Osteoblast (primary cell): ENCODE results near the gene ACTR2. TPM values are rescaled to one million over a fixed set of nuclear protein-coding genes. Genes with fewer than 3 reads are reported as not detected.

Source experiments
- DNase-seq: peaks from one replicate; pipeline ENCODE4 v3.0.0; 2011; ENCODE audit warnings: low spot score, mixed read lengths; ENCODE audit not compliant: insufficient read length; ENCODE audit errors: missing footprints
- H2AFZ ChIP-seq: 2 replicates; pipeline ENCODE4 v1.6.0; 2011; ENCODE audit warnings: mild to moderate bottlenecking, low read length
- H3K27ac ChIP-seq: 2 replicates; pipeline ENCODE4 v1.5.1; 2011; ENCODE audit warnings: mild to moderate bottlenecking, low read depth, low read length, moderate library complexity
- H3K27me3 ChIP-seq: 2 replicates; pipeline ENCODE4 v1.6.0; 2012; ENCODE audit warnings: mild to moderate bottlenecking, control low read depth, inconsistent platforms, low read length, moderate library complexity; ENCODE audit not compliant: insufficient read depth
- H3K36me3 ChIP-seq: 2 replicates; pipeline ENCODE4 v1.5.1; 2011; ENCODE audit warnings: mild to moderate bottlenecking, low read length, control low read depth, moderate library complexity; ENCODE audit not compliant: insufficient read depth
- H3K4me1 ChIP-seq: 2 replicates; pipeline ENCODE4 v1.5.1; 2011; ENCODE audit warnings: mild to moderate bottlenecking, low read length, control low read depth, moderate library complexity; ENCODE audit not compliant: insufficient read depth
- H3K4me2 ChIP-seq: 2 replicates; pipeline ENCODE4 v1.6.0; 2011; ENCODE audit warnings: mild to moderate bottlenecking, low read length; ENCODE audit not compliant: insufficient read depth
- H3K4me3 ChIP-seq: fragments of 200-600 bp; sonication (generic); 3 replicates; pipeline ENCODE4 v1.5.1; 2012; ENCODE audit warnings: mild to moderate bottlenecking, low read length, inconsistent platforms; ENCODE audit not compliant: insufficient read depth
- H3K79me2 ChIP-seq: 2 replicates; pipeline ENCODE4 v1.6.0; 2012; ENCODE audit warnings: mild to moderate bottlenecking, low read length, control low read depth, inconsistent platforms; ENCODE audit not compliant: insufficient read depth
- H3K9me3 ChIP-seq: 2 replicates; pipeline ENCODE4 v1.5.1; 2011; ENCODE audit warnings: low read depth, low read length, control low read depth
- H4K20me1 ChIP-seq: 2 replicates; pipeline ENCODE4 v1.6.0; 2012; ENCODE audit warnings: mild to moderate bottlenecking, low read length, control low read depth; ENCODE audit not compliant: insufficient read depth
- total RNA-seq: library from RNA; depleted of rRNA; stranded (reverse); fragments of >200 nt; gene quantifications from 2 replicates; pipeline ENCODE4 v1.2.3, GENCODE V29; 2012
- TF ChIP-seq, protein P1 (sequence below): IDR thresholded peaks from 2 replicates; pipeline ENCODE4 v1.5.1; 2011; ENCODE audit warnings: mild to moderate bottlenecking, low read depth, low read length, moderate library complexity; ENCODE audit errors: extremely low read depth

Gene ACTR2
- total RNA-seq, 1 donor, result 110 TPM

- H3K36me3 ChIP-seq, result no peaks in the 10 kb centered on the region
- no peaks in the 10 kb centered on the region for H3K79me2 ChIP-seq
- H2AFZ ChIP-seq, result no peak overlapping the region
- no peaks in the 10 kb centered on the region for H3K9me3 ChIP-seq
- no peaks in the 10 kb centered on the region for H3K27me3 ChIP-seq
- H3K4me1 ChIP-seq, result peaks cover 3% of the 10 kb centered on the region
- no peak overlapping the region for H3K4me3 ChIP-seq
- DNase-seq, result no peak
- no peak overlapping the region for H3K4me2 ChIP-seq
- H3K27ac ChIP-seq, result no peak overlapping the region
- TF ChIP-seq, protein P1, sequence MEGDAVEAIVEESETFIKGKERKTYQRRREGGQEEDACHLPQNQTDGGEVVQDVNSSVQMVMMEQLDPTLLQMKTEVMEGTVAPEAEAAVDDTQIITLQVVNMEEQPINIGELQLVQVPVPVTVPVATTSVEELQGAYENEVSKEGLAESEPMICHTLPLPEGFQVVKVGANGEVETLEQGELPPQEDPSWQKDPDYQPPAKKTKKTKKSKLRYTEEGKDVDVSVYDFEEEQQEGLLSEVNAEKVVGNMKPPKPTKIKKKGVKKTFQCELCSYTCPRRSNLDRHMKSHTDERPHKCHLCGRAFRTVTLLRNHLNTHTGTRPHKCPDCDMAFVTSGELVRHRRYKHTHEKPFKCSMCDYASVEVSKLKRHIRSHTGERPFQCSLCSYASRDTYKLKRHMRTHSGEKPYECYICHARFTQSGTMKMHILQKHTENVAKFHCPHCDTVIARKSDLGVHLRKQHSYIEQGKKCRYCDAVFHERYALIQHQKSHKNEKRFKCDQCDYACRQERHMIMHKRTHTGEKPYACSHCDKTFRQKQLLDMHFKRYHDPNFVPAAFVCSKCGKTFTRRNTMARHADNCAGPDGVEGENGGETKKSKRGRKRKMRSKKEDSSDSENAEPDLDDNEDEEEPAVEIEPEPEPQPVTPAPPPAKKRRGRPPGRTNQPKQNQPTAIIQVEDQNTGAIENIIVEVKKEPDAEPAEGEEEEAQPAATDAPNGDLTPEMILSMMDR, result no peak
- H4K20me1 ChIP-seq, result no peaks in the 10 kb centered on the region
These were observed 41.4 kb upstream of the ACTR2 start for GRCh38 chr2:65186093-65186868.

DNA sequence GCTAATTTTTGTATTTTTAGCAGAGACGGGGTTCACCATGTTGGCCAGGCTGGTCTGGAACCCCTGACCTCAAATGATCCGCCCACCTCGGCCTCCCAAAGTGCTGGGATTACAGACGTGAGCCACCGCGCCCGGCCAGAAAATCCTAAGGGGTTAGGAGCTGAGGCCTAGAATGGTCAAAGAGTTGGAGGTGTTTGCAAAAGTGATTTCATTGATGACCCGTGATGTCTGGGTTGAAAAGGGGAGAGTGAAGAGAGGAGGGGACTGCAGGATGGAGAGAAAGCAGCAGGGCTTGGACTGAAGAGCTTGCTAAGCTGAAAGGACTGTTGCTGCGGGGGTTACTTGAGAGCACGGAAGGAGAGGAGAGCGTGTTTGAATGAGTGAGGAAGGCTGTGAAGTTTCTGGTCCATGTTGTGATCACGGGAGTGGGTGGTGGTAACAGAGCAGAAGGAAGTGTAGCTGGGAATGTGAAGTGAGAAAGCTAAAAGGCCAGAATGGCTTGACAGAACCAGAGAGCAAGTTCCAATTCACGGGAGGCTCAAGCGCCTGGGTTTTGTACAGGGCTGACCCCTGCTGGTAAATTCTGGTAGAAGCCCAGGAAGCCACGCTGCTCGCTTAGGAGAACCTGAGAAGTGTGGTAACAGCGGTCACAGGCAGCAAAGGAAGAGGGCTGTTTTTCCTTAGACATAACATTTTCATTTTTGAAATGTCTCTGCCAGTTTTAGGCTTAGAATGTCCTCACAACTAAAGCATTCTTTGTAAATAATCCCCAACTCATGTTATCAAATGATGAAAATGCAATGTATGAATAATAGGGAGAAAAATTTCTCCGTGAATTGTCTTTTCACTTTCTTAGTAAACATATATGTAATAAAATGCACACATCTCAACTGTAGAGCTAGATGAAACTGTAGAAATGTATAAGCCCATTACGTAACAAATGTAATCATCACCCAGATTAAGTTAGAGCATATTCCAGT lies 40.5 kb upstream of the ACTR2 start:
- Histone ChIP-seq H3K27ac (no peak overlapping the region), H3K4me3 (peak overlapping the region; percentile 42), H3K36me3 (no peaks in the 10 kb centered on the region), H3K4me2 (peak overlapping the region; percentile 74), H2AFZ (peak overlapping the region; percentile 92), H3K79me2 (no peaks in the 10 kb centered on the region), H3K9me3 (no peaks in the 10 kb centered on the region), H3K4me1 (peaks cover 3% of the 10 kb centered on the region), H4K20me1 (no peaks in the 10 kb centered on the region), H3K27me3 (no peaks in the 10 kb centered on the region)
- peak; percentile 90 for DNase-seq
- TF ChIP-seq, protein P1, result peak; percentile 93

GRCh38 chr2:65193446-65193845 lies 34.2 kb upstream of the ACTR2 start:
- Histone ChIP-seq H2AFZ (no peak overlapping the region), H3K27me3 (no peaks in the 10 kb centered on the region), H3K4me3 (no peak overlapping the region), H3K4me1 (no peaks in the 10 kb centered on the region), H3K79me2 (no peaks in the 10 kb centered on the region), H3K9me3 (no peaks in the 10 kb centered on the region), H3K36me3 (no peaks in the 10 kb centered on the region), H3K4me2 (no peak overlapping the region), H4K20me1 (no peaks in the 10 kb centered on the region), H3K27ac (no peak overlapping the region)
- DNase-seq, result no peak
- TF ChIP-seq, protein P1, result no peak

DNA sequence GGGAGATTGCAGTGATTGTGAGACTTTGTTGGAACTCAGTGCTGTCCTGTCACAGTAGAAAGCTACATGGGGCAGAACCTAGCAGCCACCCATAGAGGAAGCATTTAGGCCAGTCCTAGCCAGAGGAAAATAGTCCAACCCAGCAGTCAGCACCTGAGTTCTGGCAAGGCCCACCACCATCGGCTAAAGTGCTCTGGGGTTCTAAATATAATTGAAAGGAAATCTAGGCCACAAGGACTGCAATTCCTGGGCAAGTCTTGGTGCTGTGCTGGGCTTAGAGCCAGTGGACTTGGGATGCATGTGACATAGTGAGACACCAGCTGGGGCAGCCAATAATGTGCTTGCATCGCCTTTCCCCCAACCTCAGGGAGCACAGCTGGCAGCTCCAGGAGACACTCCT lies 28.9 kb upstream of the ACTR2 start:
- no peaks in the 10 kb centered on the region for H3K27me3 ChIP-seq
- no peak overlapping the region for H3K4me3 ChIP-seq
- no peaks in the 10 kb centered on the region for H3K79me2 ChIP-seq
- H4K20me1 ChIP-seq, result no peaks in the 10 kb centered on the region
- TF ChIP-seq, protein P1, result no peak
- H3K36me3 ChIP-seq, result no peaks in the 10 kb centered on the region
- no peak overlapping the region for H3K4me2 ChIP-seq
- H3K9me3 ChIP-seq, result no peaks in the 10 kb centered on the region
- H3K4me1 ChIP-seq, result peaks cover 17% of the 10 kb centered on the region
- peak overlapping the region; percentile 39 for H2AFZ ChIP-seq
- DNase-seq, result no peak
- no peak overlapping the region for H3K27ac ChIP-seq
